ENCODE data around the gene CEP170. TPM values are rescaled to one million over a fixed set of nuclear protein-coding genes. Genes with fewer than 3 reads are reported as not detected.

CEP170 gene
- total RNA-seq, 1 donor from 2014 or later = 30.9 TPM

DNA sequence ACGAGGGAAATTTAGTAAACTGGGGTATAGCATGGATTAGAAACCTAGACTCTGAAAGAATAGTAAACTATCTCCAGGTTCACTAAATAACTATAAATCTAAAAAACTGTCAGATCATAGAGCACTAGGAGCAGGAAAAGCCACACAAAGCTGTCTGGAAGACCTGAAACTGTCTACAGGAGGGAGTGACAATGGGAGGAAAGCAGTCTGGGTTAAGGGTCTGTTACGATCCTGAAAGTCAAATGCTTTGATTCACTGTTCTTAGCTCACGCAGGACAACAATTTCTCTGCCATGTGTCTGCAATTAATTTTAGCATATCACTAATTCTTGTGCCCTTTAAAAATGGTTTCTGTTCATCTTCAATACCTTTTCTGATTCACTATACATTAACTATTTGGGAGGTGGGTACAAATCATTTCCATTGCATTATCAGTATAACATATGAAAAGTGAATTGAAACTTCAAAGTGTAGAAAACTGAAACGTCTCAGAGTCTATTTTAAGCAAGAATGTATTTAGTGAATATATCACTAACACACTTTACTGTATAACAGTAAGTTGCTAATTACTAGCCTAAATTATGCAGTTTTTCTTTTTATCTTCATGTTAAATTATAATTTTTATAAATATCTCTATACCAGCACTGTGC, 18.4 kb downstream of the CEP170 start:
- TF ChIP-seq CTCF (IDR thresholded peaks at IDR 0.05) = no peak
- intact Hi-C loops (cut with DNase I) = no loop called here

DNA sequence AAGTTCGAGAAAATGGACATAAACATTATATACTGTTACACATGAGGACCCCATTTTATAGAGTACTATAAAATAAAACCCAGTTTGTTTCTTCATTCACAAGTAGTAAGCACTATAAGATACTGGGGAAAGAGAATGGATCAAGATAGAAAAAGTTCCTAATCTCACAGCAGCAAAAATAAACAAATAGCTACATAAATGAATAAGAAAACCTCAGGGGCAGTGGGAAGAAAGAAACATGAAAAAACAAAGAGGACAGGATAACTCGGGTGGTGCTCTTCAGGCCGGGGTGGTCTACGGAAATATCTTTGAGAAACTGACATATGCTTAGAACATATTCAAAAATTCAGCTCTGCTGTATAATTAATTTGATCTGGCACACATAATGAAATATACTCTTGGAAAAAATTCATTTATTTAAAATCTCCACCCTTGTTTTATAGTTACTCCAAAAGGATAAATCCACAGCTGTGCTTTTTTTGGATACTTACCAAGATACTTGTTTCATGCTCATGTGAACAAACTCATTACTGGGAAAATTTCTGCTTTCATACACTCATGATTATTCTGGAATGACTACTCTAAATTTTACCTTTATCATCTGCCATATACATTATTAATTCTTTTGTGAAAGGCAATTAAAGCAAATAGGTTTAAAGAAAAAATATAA, 20.0 kb downstream of the CEP170 start:
- no peak for TF ChIP-seq CTCF (IDR thresholded peaks at IDR 0.05)
- DNase-seq (ENCODE audit: low spot score in 2 of 2) = no peak
- Histone ChIP-seq H3K4me1 (peaks cover 0 to 15% of the 10 kb centered on the region in 2 donors), H3K36me3 (peaks cover 4 to 5% of the 10 kb centered on the region in 2 donors), H3K4me3 (no peak overlapping the region), H3K27me3 (no peaks in the 10 kb centered on the region), H3K27ac (no peak overlapping the region), H3K9me3 (peaks cover 17 to 20% of the 10 kb centered on the region in 2 donors)
- intact Hi-C loops (cut with DNase I) = no loop called here

More for the DNA sequence above, 18.4 kb downstream of the CEP170 start:
- no peak for DNase-seq (ENCODE audit: low spot score in 2 of 2)
- no peaks in the 10 kb centered on the region for H3K27me3 ChIP-seq
- peaks cover 0 to 15% of the 10 kb centered on the region in 2 donors for H3K4me1 ChIP-seq
- no peak overlapping the region for H3K27ac ChIP-seq
- H3K4me3 ChIP-seq = no peak overlapping the region
- H3K36me3 ChIP-seq = peaks cover 3 to 5% of the 10 kb centered on the region in 2 donors
- H3K9me3 ChIP-seq = peaks cover 4 to 5% of the 10 kb centered on the region in 2 donors

DNA sequence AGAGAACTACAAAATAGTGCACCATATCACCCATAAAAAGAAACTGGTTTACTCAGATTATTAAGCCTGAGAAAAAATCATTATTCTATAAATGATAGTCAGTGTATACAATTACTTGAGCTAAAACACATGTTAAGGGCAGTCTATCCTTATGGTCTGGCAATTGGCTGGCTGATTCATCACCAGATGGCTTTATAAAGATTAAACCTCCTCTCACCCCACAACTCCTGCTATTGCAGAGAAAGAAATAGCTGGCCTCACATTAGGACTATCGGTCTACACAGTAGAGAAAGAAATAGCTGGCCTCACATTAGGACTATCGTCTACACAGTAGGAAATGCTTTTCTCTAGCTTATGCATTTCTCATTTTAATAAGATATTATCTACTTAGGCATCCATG, 21.2 kb downstream of the CEP170 start:
- H3K27me3 ChIP-seq = no peaks in the 10 kb centered on the region
- peaks cover 19 to 24% of the 10 kb centered on the region in 2 donors for H3K9me3 ChIP-seq
- peaks cover 0 to 15% of the 10 kb centered on the region in 2 donors for H3K4me1 ChIP-seq
- no peak overlapping the region for H3K4me3 ChIP-seq
- H3K36me3 ChIP-seq = peaks cover 4 to 5% of the 10 kb centered on the region in 2 donors
- H3K27ac ChIP-seq = no peak overlapping the region
- no peak for TF ChIP-seq CTCF (IDR thresholded peaks at IDR 0.05)
- intact Hi-C loops (cut with DNase I) = no loop called here
- DNase-seq (ENCODE audit: low spot score in 2 of 2) = no peak

DNA sequence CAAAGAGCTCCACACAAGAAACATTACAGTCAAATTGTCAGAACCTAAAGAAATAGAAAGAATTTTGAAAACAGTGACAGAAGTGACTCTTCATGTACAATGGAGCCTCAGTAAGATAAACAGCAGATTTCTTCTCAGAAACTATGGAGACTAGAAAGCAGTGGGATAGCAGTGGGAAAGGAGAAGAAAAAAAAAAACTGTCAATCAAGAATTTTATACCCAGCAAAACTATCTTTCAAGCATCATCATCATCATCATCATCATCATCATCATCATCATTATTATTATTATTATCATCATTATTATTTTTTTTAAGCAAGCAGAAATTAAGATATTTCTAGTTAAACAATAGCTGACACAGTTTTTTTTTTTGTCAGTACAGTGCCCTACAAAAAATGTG, 24.2 kb downstream of the CEP170 start:
- intact Hi-C loops (cut with DNase I) = no loop called here
- no peak overlapping the region for H3K4me3 ChIP-seq
- H3K27me3 ChIP-seq = no peaks in the 10 kb centered on the region
- peaks cover 19 to 24% of the 10 kb centered on the region in 2 donors for H3K9me3 ChIP-seq
- no peak for DNase-seq (ENCODE audit: low spot score in 2 of 2)
- no peak overlapping the region for H3K27ac ChIP-seq
- peaks cover 4 to 5% of the 10 kb centered on the region in 2 donors for H3K36me3 ChIP-seq
- peaks cover 0 to 9% of the 10 kb centered on the region in 2 donors for H3K4me1 ChIP-seq
- TF ChIP-seq CTCF (IDR thresholded peaks at IDR 0.05) = no peak

GRCh38 chr1:243229526-243229925, 25.6 kb downstream of the CEP170 start:
- TF ChIP-seq CTCF (IDR thresholded peaks at IDR 0.05) = no peak
- no peak for DNase-seq (ENCODE audit: low spot score in 2 of 2)
- H3K4me1 ChIP-seq = no peaks in the 10 kb centered on the region
- H3K27ac ChIP-seq = no peak overlapping the region
- peaks cover 19 to 24% of the 10 kb centered on the region in 2 donors for H3K9me3 ChIP-seq
- intact Hi-C loops (cut with DNase I) = no loop called here
- no peaks in the 10 kb centered on the region for H3K27me3 ChIP-seq
- H3K4me3 ChIP-seq = no peak overlapping the region
- H3K36me3 ChIP-seq = peaks cover 4 to 5% of the 10 kb centered on the region in 2 donors

Data from ascending aorta (tissue), 2 donors.